K562 (cell line): ENCODE data around the gene GPX2.

ENCODE experiments used
- CTCF ChIP-seq, 3 experiments: IDR thresholded peaks in 2 of 3; conservative IDR thresholded peaks in 1 of 3; 2 replicates each; pipeline ENCODE4 v1.5.1; 2011 to 2012; ENCODE audit warnings: low read length in 3 of 3, mild to moderate bottlenecking in 3 of 3, control low read depth in 2 of 3, improper control_type of control experiment in 1 of 3, inconsistent platforms in 1 of 3, low read depth in 1 of 3, mixed read lengths in 1 of 3, moderate library complexity in 1 of 3; ENCODE audit not compliant: insufficient read depth in 2 of 3
- GATAD2A ChIP-seq: fragments of 450-650 bp; IDR thresholded peaks from 2 replicates; pipeline ENCODE4 v1.6.1; 2017
- HIVEP1 ChIP-seq: fragments of 250-450 bp; sonication (Bioruptor Pico); IDR thresholded peaks from 2 replicates; pipeline ENCODE4 v1.4.0; 2020; ENCODE audit warnings: mild to moderate bottlenecking
- LARP7 ChIP-seq: fragments of 450-650 bp; IDR thresholded peaks from 2 replicates; pipeline ENCODE4 v1.6.1; 2016
- MXI1 ChIP-seq: IDR thresholded peaks from 2 replicates; pipeline ENCODE4 v1.6.1; 2011; ENCODE audit warnings: low read depth, mild to moderate bottlenecking, improper control_type of control experiment, low read length
- PTBP1 ChIP-seq: fragments of 200-400 bp; formaldehyde crosslinking; IDR thresholded peaks from 2 replicates; pipeline ENCODE4 v1.6.1; 2017; ENCODE audit warnings: low read depth, low read length
- SMARCE1 ChIP-seq: fragments of 450-650 bp; IDR thresholded peaks from 2 replicates; pipeline ENCODE4 v1.7.1; 2016; ENCODE audit warnings: mild to moderate bottlenecking
- SNAPC5 ChIP-seq: fragments of 250-450 bp; sonication (Bioruptor Pico); IDR thresholded peaks from 2 replicates; pipeline ENCODE4 v1.8.0; 2021; ENCODE audit warnings: moderate library complexity, mild to moderate bottlenecking, inconsistent platforms
- ZBTB17 ChIP-seq: fragments of 450-650 bp; formaldehyde crosslinking; IDR thresholded peaks from 2 replicates; pipeline ENCODE4 v1.4.0; 2020; ENCODE audit warnings: mild to moderate bottlenecking
- ZNF75A ChIP-seq: fragments of 450-650 bp; formaldehyde crosslinking; IDR thresholded peaks from 2 replicates; pipeline ENCODE4 v1.4.0; 2020; ENCODE audit warnings: mild to moderate bottlenecking

- TF ChIP-seq PTBP1: no peak
- no peak for TF ChIP-seq SMARCE1
- TF ChIP-seq MXI1: no peak
- TF ChIP-seq LARP7: no peak
- no peak for TF ChIP-seq GATAD2A
- TF ChIP-seq SNAPC5 (CRISPR knock-in tag): no peak
- no peak for TF ChIP-seq ZBTB17
- no peak for TF ChIP-seq CTCF (IDR thresholded peaks at IDR 0.05 in 2 of 3, conservative IDR thresholded peaks at IDR 0.05 in 1 of 3; ENCODE audit: insufficient read depth in 2 of 3, low read depth in 1 of 3, low read length in 3 of 3)
- TF ChIP-seq HIVEP1 (CRISPR knock-in tag): no peak
- TF ChIP-seq ZNF75A (CRISPR knock-in tag): no peak
Measured at GRCh38 chr14:64930085-64930843, 12.3 kb downstream of the GPX2 start.
